ENCODE measurements around the gene CCDC107.

GRCh38 chr9:35612843-35613242 is 45.2 kb upstream of the CCDC107 start:
- TF ChIP-seq TAF1 (IDR thresholded peaks at IDR 0.05; ENCODE audit: borderline replicate concordance, low read depth, low read length) (no peak), POLR2A (IDR thresholded peaks at IDR 0.05; ENCODE audit: low read depth, low read length) (no peak), POLR2AphosphoS5 (IDR thresholded peaks at IDR 0.05; ENCODE audit: low read depth, low read length) (no peak)
